A549 treated with CORT108297 at 1 μM for 4 hours (cell line): ENCODE measurements around the gene IL31RA. TPM values are rescaled to one million over a fixed set of nuclear protein-coding genes. Genes with fewer than 3 reads are reported as not detected.

Source experiments
- total RNA-seq: library from RNA; stranded (reverse); fragments of 200-300 nt; extraction: Qiagen RNA extraction; gene quantifications from 5 replicates; pipeline ENCODE4 v1.2.3, GENCODE V29; 2022

The IL31RA gene
- total RNA-seq = 1.3 to 1.5 TPM (median 1.5 TPM) in 5 replicates

GRCh38 chr5:55850839-55851674, at the start of gene IL31RA:
TSS of gene IL31RA (plus strand) at chr5:55851357. CDS start at chr5:55851571, 214 bp downstream.

Other genes with a start within 250 kb of the IL31RA start
- 22.4 to 36.7 TPM (median 23.7 TPM) in 5 replicates for gene SLC38A9, start 139.0 kb upstream of the IL31RA start, total RNA-seq
- gene DDX4, start 113.3 kb upstream of the IL31RA start, total RNA-seq = not detected in 5 replicates
- 32.6 to 69.5 TPM (median 49.5 TPM) in 5 replicates for gene IL6ST, start 143.6 kb downstream of the IL31RA start, total RNA-seq